ENCODE data around the gene RPS14. TPM values are rescaled to one million over a fixed set of nuclear protein-coding genes. Genes with fewer than 3 reads are reported as not detected.

The RPS14 gene
- total RNA-seq, 1 donor from 2014 or later: 1,578 TPM

DNA sequence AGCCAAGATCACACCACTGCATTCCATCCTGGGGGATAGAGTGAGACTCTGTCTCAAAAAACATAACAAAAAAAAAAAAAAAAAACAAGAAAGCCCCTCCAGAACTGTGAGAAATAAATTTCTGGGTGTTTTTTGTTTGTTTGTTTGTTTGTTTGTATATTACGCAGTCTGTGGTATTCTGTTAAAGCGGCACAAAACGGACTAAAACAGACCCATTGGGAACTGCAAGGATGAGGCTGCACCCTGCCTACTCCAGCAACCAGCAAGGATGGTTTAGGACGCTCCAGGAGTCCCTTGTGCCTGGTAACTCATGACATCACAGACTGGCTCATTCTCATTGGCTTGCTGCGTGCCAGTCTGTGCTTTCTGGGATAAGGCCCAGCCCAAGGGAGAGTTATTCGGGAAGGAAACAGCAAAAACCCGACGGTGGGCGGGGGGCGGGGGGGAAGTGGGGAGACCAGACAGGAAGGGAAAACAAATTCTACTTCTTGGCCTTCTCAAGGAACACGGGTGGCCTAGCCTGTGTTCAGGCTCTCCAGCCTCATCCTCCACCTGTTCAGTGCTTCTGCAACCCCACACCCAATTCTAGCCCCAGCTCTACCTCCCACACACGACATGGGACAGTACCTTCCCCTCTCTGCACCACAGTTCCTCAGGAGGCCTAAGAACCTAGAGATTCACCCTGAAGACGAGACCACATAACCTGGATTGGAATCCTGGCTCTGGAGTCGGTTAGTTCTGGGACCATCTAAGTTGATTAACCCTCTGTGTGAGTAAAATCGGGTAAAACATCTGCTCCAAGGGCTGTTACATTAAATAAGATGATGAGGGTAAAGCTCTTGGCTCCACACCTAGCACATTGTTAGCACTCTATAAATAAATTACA, 39.7 kb downstream of the RPS14 start:
- ATAC-seq (peak; percentile 76), DNase-seq (peak; percentile 84)
- Histone ChIP-seq H3K36me3 (peaks cover 42% of the 10 kb centered on the region), H3K9me3 (no peaks in the 10 kb centered on the region), H3K4me1 (peaks cover 35% of the 10 kb centered on the region), H3K4me3 (peak overlapping the region; percentile 75), H3K27me3 (no peaks in the 10 kb centered on the region), H3K27ac (peak overlapping the region; percentile 97)
- intact Hi-C loops (cut with DNase I): no loop called here
- no peak for TF ChIP-seq CTCF (IDR thresholded peaks at IDR 0.05)

GRCh38 chr5:150408231-150408943, 41.2 kb downstream of the RPS14 start:
- no peak for ATAC-seq
- intact Hi-C loops (cut with DNase I): no loop called here

GRCh38 chr5:150407096-150407720, 42.3 kb downstream of the RPS14 start:
- Histone ChIP-seq H3K4me3 (no peak overlapping the region), H3K9me3 (no peaks in the 10 kb centered on the region), H3K36me3 (peaks cover 69% of the 10 kb centered on the region), H3K27me3 (no peaks in the 10 kb centered on the region), H3K27ac (no peak overlapping the region), H3K4me1 (peaks cover 27% of the 10 kb centered on the region)
- no peak for ATAC-seq
- intact Hi-C loops (cut with DNase I): no loop called here
- no peak for DNase-seq
- TF ChIP-seq CTCF (IDR thresholded peaks at IDR 0.05): no peak

More at GRCh38 chr5:150408231-150408943, 41.2 kb downstream of the RPS14 start:
- Histone ChIP-seq H3K27me3 (no peaks in the 10 kb centered on the region), H3K4me3 (peak overlapping the region; percentile 75), H3K36me3 (peaks cover 57% of the 10 kb centered on the region), H3K9me3 (no peaks in the 10 kb centered on the region), H3K27ac (peak overlapping the region; percentile 97), H3K4me1 (peaks cover 33% of the 10 kb centered on the region)
- TF ChIP-seq CTCF (IDR thresholded peaks at IDR 0.05): no peak
- DNase-seq: no peak

GRCh38 chr5:150406723-150407095, 42.8 kb downstream of the RPS14 start:
- Histone ChIP-seq H3K27ac (peak overlapping the region; percentile 12), H3K4me3 (no peak overlapping the region), H3K4me1 (peaks cover 27% of the 10 kb centered on the region), H3K36me3 (peaks cover 74% of the 10 kb centered on the region), H3K9me3 (no peaks in the 10 kb centered on the region), H3K27me3 (no peaks in the 10 kb centered on the region)
- intact Hi-C loops (cut with DNase I): no loop called here
- no peak for ATAC-seq
- TF ChIP-seq CTCF (IDR thresholded peaks at IDR 0.05): no peak
- no peak for DNase-seq

DNA sequence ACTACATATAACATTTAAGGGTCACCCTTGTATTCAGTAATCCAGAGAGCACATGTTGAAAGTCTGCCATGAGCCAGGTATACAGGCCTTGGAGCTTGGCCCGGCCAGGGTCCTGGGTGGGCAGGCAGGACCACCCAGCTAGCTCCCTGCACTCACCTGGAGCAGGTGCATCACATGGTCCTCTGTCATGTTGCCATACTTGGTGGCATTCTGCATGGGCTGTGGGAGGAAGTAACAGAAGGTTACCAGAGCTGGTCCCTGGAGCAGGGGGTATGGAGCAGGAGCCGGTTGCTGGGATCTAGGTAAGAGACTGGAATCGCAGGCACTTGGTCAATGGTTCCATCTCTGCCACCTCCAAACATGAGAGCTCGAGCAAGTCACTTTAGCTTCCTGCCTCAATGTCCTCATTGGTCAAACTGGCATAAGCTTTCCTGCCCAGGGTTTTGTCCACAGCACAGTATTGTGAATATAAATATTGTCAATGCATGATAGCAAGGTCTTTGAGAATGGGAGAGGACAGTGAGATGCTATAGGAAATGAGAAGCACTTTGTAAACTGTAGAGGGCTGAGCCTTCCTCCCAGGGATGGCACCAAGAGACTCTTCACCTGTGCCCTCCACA, 43.3 kb downstream of the RPS14 start:
- DNase-seq (no peak), ATAC-seq (no peak)
- intact Hi-C loops (cut with DNase I): no loop called here
- H3K9me3 ChIP-seq: no peaks in the 10 kb centered on the region
- H3K27ac ChIP-seq: peak overlapping the region; percentile 12
- no peaks in the 10 kb centered on the region for H3K27me3 ChIP-seq
- TF ChIP-seq CTCF (IDR thresholded peaks at IDR 0.05): no peak
- peaks cover 79% of the 10 kb centered on the region for H3K36me3 ChIP-seq
- no peak overlapping the region for H3K4me3 ChIP-seq
- peaks cover 27% of the 10 kb centered on the region for H3K4me1 ChIP-seq
